Adrenal gland (tissue), 12 donors: Measurements from ENCODE around the gene RAP1GAP2. TPM values are rescaled to one million over a fixed set of nuclear protein-coding genes. Genes with fewer than 3 reads are reported as not detected.

Experiments
- DNase-seq, 7 donors: peaks; one replicate each; pipeline ENCODE4 v3.0.0-alpha.2; 2019 to 2020
- H3K27ac ChIP-seq, 5 donors: fragments of 200-600 bp; sonication (generic) in 4 of 5; 1 replicate in 3 of 5; 2 replicates in 2 of 5; pipeline versions ENCODE4 v1.5.1 to v1.8.0; 2016 to 2020; ENCODE audit warnings: mild to moderate bottlenecking in 1 of 5
- H3K27me3 ChIP-seq: fragments of 200-600 bp; 2 replicates; pipeline ENCODE4 v1.8.0; 2021
- H3K36me3 ChIP-seq, 2 donors: fragments of 200-600 bp; replicated peaks in 1 of 2; 1 replicate in 1 of 2; 2 replicates in 1 of 2; pipeline versions ENCODE4 v1.5.1 to v1.8.0; 2018 to 2022
- H3K4me1 ChIP-seq, 2 donors: fragments of 200-600 bp; replicated peaks in 1 of 2; 1 replicate in 1 of 2; 2 replicates in 1 of 2; pipeline versions ENCODE4 v1.5.1 to v1.8.0; 2018 to 2021
- H3K4me3 ChIP-seq, 4 donors: fragments of 200-600 bp; sonication (generic) in 3 of 4; one replicate each; pipeline ENCODE4 v1.5.1; 2016 to 2018
- H3K9me3 ChIP-seq, 3 donors: fragments of 200-600 bp; sonication (generic) in 1 of 3; replicated peaks in 1 of 3; 1 replicate in 2 of 3; 2 replicates in 1 of 3; pipeline versions ENCODE4 v1.5.1 to v1.8.0; 2016 to 2021
- POLR2A ChIP-seq, 2 donors: fragments of 450-650 bp; IDR thresholded peaks; one replicate each; pipeline ENCODE4 v1.6.1; 2017; ENCODE audit warnings: antibody characterized with exemption in 2 of 2, mild to moderate bottlenecking in 2 of 2, moderate library complexity in 1 of 2
- WGBS, 4 donors: extraction: QIAGEN DNeasy Blood & Tissue Kit in 2 of 4; methylation state at CpG; one replicate each; pipeline versions ENCODE4 v1.1.5 to v1.1.7; 2013 to 2017; 5-methylcytosine and 5-hydroxymethylcytosine counted together
- intact Hi-C, 2 donors: fragments of 100-400 bp; cut with DNase I; formaldehyde crosslinking; loops; one replicate each; pipeline versions ENCODE4 v1.14.1 to v1.15.0; 2022 to 2023
- polyA plus RNA-seq, 3 donors: library from polyadenylated mRNA; stranded (reverse); fragments of 200-250 nt in 2 of 3; fragments of 350-450 nt in 1 of 3; fragmentation: Illumina TruSeq in 1 of 3; extraction: RNeasy Lipid Tissue Mini Kit (QIAGEN cat#74804) in 1 of 3; gene quantifications; one replicate each; pipeline ENCODE4 v1.2.3, GENCODE V29; 2013 to 2014
- total RNA-seq, 9 donors: library from RNA; depleted of rRNA in 4 of 9; stranded (reverse); fragments of >200 nt in 4 of 9; fragments of 120-200 nt in 1 of 9; fragmentation: NEBNext Ultra II Directional in 1 of 9; extraction: Animal tissue kit (Norgen Biotek cat#: 25700) in 1 of 9; gene quantifications; one replicate each; pipeline versions ENCODE4 v1.1.0 to v1.2.4, GENCODE V29; 2013 to 2023
- TF ChIP-seq, protein P1 (sequence below), 6 experiments: fragments of 450-650 bp in 4 of 6; fragments of 200-600 bp in 2 of 6; sonication (generic) in 1 of 6; IDR thresholded peaks; 1 replicate in 5 of 6; 2 replicates in 1 of 6; pipeline versions ENCODE4 v1.5.1 to v1.8.0; 2016 to 2021; ENCODE audit warnings: antibody characterized with exemption in 6 of 6, mild to moderate bottlenecking in 2 of 6, moderate library complexity in 1 of 6
- donor health status: healthy with polysubstance abuse.
- donor health status: Bipolar disorder and iron deficiency.
- donor health status: DM: yes; HTN: yes; CAD: no.
- donor health status: DM: no; HTN: no; CAD: no.
- donor health status: DM: no; HTN: no; CAD: no.
- donor health status: DM: yes; HTN: yes; CAD: no.

Gene RAP1GAP2
- total and polyA plus RNA-seq, 12 donors, result 4.2 to 20.4 (median 6.9) TPM

DNA sequence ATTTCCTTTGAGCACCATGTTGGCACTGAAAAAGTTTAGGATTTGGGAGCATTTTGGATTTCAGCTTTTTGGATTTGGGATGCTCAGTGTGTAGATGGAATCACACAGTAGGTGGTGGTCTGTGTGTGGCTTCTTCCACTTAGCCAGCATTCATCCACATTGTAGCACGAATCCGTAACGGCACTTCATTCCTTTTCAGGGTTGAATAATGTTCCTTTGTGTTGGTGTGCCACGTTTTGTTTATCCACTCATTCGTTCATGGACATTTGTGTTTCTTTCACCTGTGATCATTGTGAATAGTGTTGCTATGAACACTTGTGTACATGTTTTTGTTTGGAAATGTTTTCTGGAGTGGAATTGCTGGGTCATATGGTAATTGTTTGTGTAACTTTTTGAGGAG, 85.1 kb downstream of the RAP1GAP2 start:
- H3K4me3 ChIP-seq, result no peak overlapping the region
- H3K4me1 ChIP-seq, result peaks cover 0 to 11% of the 10 kb centered on the region in 2 donors
- no peak for DNase-seq
- H3K36me3 ChIP-seq, result no peaks in the 10 kb centered on the region
- intact Hi-C loops, result no loop called here
- H3K27me3 ChIP-seq, result no peaks in the 10 kb centered on the region
- 88 to 93% (median 89%) methylated on average over 5 of the region's 5 CpGs for WGBS, 4 donors
- no peak for TF ChIP-seq POLR2A (IDR thresholded peaks at IDR 0.05)
- TF ChIP-seq, protein P1, sequence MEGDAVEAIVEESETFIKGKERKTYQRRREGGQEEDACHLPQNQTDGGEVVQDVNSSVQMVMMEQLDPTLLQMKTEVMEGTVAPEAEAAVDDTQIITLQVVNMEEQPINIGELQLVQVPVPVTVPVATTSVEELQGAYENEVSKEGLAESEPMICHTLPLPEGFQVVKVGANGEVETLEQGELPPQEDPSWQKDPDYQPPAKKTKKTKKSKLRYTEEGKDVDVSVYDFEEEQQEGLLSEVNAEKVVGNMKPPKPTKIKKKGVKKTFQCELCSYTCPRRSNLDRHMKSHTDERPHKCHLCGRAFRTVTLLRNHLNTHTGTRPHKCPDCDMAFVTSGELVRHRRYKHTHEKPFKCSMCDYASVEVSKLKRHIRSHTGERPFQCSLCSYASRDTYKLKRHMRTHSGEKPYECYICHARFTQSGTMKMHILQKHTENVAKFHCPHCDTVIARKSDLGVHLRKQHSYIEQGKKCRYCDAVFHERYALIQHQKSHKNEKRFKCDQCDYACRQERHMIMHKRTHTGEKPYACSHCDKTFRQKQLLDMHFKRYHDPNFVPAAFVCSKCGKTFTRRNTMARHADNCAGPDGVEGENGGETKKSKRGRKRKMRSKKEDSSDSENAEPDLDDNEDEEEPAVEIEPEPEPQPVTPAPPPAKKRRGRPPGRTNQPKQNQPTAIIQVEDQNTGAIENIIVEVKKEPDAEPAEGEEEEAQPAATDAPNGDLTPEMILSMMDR (IDR thresholded peaks at IDR 0.05), result no peak
- H3K27ac ChIP-seq, result no peak overlapping the region
- no peaks in the 10 kb centered on the region for H3K9me3 ChIP-seq

DNA sequence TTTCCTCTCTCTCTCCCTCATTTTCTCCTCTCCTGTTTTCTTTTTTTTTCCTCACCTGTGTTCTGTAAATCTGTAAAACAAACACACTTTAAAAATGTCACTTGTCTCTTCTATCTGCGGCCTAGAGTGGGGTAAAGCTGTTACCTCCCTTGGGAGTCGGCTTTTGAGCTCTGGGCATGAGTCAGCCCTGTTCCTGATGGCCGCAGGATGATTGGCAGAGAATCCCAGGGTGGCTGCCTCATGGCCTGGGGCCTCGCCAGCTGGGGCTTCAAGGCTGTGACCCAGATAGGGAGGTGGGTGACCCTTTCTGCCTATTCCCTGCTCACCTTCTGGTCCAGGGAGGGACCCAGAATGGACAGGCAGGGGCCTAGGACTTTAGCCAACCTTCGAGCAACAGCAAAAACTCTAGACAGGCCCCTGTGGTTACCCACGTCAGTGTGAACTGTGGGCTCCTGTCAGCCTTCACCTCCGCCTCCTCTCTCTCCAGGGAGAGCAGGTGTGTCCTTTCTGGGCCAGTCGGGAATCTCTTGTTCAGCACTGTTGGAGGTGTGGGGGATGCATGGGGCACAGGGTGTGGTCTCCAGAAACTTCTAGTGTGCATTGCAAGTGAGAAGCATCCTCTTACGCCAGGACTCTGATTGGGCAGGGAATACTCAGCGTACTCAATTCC, 87.4 kb downstream of the RAP1GAP2 start:
- intact Hi-C loops, result no loop called here
- Histone ChIP-seq H3K27me3 (no peaks in the 10 kb centered on the region), H3K4me3 (no peak overlapping the region), H3K36me3 (no peaks in the 10 kb centered on the region), H3K9me3 (no peaks in the 10 kb centered on the region), H3K27ac (peak overlapping the region in 1 of 5 donors; percentile 30), H3K4me1 (peaks cover 0 to 11% of the 10 kb centered on the region in 2 donors)
- TF ChIP-seq, protein P1 (IDR thresholded peaks at IDR 0.05), result no peak
- TF ChIP-seq POLR2A (IDR thresholded peaks at IDR 0.05), result no peak
- DNase-seq, result peak; percentile 40 to 83 (median 64)
- 50 to 61% (median 57%) methylated on average over 6 to 10 of the region's 10 CpGs for WGBS, 4 donors

DNA sequence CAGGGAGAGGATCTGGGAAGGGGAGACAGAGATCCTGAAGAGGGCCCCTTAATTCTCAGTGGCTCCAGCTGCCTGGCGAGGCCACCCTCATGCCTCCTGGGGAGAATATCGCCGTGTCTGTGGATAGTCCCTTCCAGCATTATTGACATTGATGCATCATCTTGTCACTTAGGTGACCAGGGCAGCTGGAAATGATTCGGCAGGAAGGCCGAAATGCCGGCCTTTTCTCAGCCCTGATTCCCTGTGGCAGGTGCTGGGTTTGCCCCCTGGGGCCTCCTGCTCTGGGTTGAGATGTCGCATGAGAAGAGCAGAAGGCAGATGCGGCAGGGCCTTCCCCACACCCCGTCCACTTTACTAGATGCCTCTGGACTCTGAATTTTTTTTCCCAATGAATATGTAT, 89.5 kb downstream of the RAP1GAP2 start:
- Histone ChIP-seq H3K36me3 (no peaks in the 10 kb centered on the region), H3K27ac (no peak overlapping the region), H3K27me3 (no peaks in the 10 kb centered on the region), H3K4me3 (no peak overlapping the region), H3K9me3 (no peaks in the 10 kb centered on the region), H3K4me1 (peaks cover 0 to 11% of the 10 kb centered on the region in 2 donors)
- WGBS, 4 donors, result 77 to 90% (median 79%) methylated on average over 8 to 9 of the region's 9 CpGs
- no peak for TF ChIP-seq POLR2A (IDR thresholded peaks at IDR 0.05)
- TF ChIP-seq, protein P1 (IDR thresholded peaks at IDR 0.05), result no peak
- DNase-seq, result no peak
- intact Hi-C loops, result no loop called here

DNA sequence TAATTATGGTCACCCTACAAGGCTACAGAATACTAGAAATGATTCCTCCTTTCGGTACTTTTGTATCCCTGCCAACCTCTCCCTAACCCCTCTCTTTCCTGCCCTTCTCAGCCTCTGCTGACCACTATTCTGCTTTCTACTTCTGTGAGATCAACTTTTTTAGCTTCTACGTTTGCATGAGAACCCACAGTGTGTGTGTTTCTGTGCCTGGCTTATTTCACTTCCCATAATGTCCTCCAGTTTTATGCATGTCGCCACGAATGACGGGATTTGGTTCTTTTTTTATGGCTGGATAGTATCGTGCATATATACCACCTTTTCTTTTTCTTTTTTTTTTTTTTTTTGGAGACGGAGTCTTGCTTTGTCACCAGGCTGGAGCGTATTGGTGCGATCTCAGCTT, 92.1 kb downstream of the RAP1GAP2 start:
- intact Hi-C loops, result no loop called here
- 78 to 81% (median 79%) methylated on average over 9 of the region's 9 CpGs for WGBS, 4 donors
- Histone ChIP-seq H3K36me3 (no peaks in the 10 kb centered on the region), H3K4me3 (no peak overlapping the region), H3K4me1 (peaks cover 0 to 9% of the 10 kb centered on the region in 2 donors), H3K9me3 (no peaks in the 10 kb centered on the region), H3K27me3 (no peaks in the 10 kb centered on the region), H3K27ac (no peak overlapping the region)
- DNase-seq, result no peak
- TF ChIP-seq POLR2A (IDR thresholded peaks at IDR 0.05), result no peak
- TF ChIP-seq, protein P1 (IDR thresholded peaks at IDR 0.05), result no peak
